ENCODE measurements around the gene POU2F1.

GRCh38 chr1:167246971-167247370, 26.3 kb downstream of the POU2F1 start:
- no peak for TF ChIP-seq POLR2A (IDR thresholded peaks at IDR 0.05)
- no peak for TF ChIP-seq CTCF (IDR thresholded peaks at IDR 0.05)
